ENCODE results near the gene IL18RAP.

- TF ChIP-seq CTCF (IDR thresholded peaks at IDR 0.05), result no peak
- TF ChIP-seq POLR2AphosphoS5 (IDR thresholded peaks at IDR 0.05), result no peak
Observed at GRCh38 chr2:102489646-102490045, 66.7 kb downstream of the IL18RAP start.
